GM13976 (cell line): ENCODE measurements around the gene TNFAIP2.

Experiments
- DNase-seq: peaks from one replicate; pipeline ENCODE4 v3.0.0; 2012; ENCODE audit warnings: low spot score
- CTCF ChIP-seq: IDR thresholded peaks from 2 replicates; pipeline ENCODE4 v1.5.1; 2012; ENCODE audit warnings: borderline replicate concordance, mild to moderate bottlenecking; ENCODE audit not compliant: insufficient read depth; ENCODE audit errors: extremely low read depth, missing control alignments, control extremely low read depth
- in situ Hi-C: fragments of 300-500 bp; cut with MboI; formaldehyde crosslinking; loops from one replicate; pipeline ENCODE4 v1.12.0; 2022; ENCODE audit warnings: low sequenced_read_pairs, mixed read lengths, inconsistent platforms; ENCODE audit not compliant: unreplicated experiment

Gene TNFAIP2

GRCh38 chr14:103089386-103090335 is 33.6 kb upstream of the TNFAIP2 start:
- in situ Hi-C loops: no loop called here
- no peak for DNase-seq
- TF ChIP-seq CTCF: no peak

- in situ Hi-C loops: no loop called here
- TF ChIP-seq CTCF: no peak
- DNase-seq: no peak
These were observed 32.7 kb upstream of the TNFAIP2 start for GRCh38 chr14:103090481-103091020.

DNA sequence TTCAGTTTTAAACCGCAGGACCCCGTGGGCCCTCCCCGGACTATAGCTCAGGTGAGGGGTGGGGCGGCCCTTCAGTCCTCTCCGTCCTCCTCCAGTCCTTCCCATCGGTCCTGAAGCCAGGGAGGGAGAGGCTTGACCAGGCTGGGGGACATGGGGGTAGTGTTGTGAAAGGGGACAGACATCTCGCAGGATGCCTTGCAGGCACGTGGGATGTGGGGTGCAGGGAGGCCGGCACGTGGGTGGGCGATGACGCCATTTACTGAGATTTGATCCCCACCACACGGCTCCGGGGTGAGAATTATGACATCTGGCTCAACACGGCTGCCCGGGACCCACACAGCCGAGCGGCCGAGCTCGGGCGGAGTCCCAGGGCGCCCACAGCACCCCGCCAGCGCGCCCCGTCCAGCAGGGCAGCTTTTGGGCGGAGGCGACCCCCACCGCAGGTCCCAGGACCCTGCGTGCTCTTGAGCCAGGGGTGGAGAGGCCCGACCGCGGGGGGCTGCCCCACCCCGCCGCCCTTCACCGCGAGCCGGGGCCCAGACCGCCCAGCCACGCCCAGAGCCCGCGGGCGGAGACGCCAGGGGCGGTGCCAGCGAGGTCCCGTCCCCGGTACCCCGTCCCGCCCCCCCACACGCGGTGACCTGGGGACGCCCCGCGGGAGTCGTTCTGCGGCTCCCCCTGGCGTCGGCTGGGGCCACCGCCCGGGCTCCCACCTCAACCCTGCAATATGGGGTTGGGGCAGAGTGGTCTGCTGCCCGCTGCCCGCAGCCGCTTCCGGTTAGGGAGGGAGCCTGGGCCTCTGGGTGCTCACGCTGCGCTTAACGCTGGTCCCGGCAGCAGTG is 32.0 kb upstream of the TNFAIP2 start:
- TF ChIP-seq CTCF: peak; percentile 64
- in situ Hi-C loops: no loop called here
- peak; percentile 94 for DNase-seq

DNA sequence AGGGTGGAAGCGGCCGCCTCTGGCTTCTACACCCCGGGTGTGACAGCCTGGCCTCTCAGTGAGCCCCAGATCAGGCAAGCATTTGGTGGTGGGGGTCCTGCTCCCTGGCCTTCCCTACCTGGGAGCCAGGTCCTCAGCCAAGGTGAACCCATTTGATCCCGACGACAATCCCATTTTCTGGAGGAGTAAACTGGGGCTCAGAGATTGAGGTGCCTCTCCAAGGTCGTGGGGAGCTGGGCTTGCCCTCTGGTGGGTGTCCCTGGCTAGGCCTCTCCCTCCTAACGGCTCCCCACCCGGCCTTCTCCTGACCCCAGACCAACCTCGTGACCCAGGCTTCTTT is 31.4 kb upstream of the TNFAIP2 start:
- in situ Hi-C loops: no loop called here
- no peak for TF ChIP-seq CTCF
- no peak for DNase-seq

- no peak for DNase-seq
- in situ Hi-C loops: no loop called here
- no peak for TF ChIP-seq CTCF
These were observed 29.3 kb upstream of the TNFAIP2 start for GRCh38 chr14:103093856-103094405.
